ENCODE results near the gene ZNF462. TPM values are rescaled to one million over a fixed set of nuclear protein-coding genes. Genes with fewer than 3 reads are reported as not detected.
"Not testable (repeated sequence)": the region's sequence is repeated elsewhere in the genome, so short reads cannot be mapped to it uniquely, and the experiment has no call there.

ZNF462 gene
- total RNA-seq, 2 donors from 2014 or later: 28.9 to 29.3 TPM

DNA sequence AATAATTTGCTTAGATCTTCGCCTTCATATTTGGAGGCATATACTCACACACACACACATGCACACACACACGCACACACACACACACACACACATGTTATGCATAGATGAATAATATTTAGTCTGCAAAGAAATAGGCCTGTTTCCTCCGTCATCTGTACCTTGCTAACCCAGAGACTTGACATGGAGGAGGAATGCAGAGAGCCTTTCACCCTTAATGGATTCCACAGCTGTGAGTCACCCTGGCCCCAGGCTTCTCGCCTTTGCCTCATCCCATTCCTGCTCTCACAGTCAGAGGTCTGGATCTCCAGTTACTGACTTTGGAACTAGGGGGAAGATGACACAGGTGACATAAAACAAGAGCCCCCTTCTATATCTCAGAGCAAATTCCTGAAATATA lies 29.7 kb downstream of the ZNF462 start:
- Histone ChIP-seq H3K27me3 (no peaks in the 10 kb centered on the region), H3K36me3 (no peaks in the 10 kb centered on the region)
- DNase-seq: no peak

DNA sequence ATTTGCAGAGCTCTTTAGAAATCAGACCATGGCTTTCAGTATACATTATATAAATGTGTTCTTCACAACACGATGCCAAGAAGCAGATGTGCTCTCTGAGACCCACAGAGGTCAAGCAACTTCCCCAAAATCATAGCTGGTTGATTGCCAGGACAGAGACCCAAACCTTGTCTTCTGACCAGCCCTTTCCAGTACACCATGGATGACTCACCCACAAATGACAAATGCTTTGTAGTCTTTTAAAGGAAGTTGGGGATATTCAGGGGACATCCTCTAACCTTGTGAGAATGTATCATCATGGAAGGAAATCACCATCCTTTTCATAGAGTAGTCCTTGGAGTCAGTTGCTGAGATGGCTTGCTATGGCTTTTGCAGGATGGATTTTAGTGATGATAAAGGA lies 30.1 kb downstream of the ZNF462 start:
- no peaks in the 10 kb centered on the region for H3K27me3 ChIP-seq
- H3K36me3 ChIP-seq: no peaks in the 10 kb centered on the region
- no peaks in the 10 kb centered on the region for H3K9me3 ChIP-seq
- no peak overlapping the region for H3K9ac ChIP-seq (ENCODE audit: low read depth in 2 of 2, low read length in 2 of 2)
- no peak overlapping the region for H3K4me3 ChIP-seq
- intact Hi-C loops (cut with DNase I): no loop called here
- H3K27ac ChIP-seq: no peak overlapping the region
- no peaks in the 10 kb centered on the region for H3K4me1 ChIP-seq
- TF ChIP-seq, protein P1, sequence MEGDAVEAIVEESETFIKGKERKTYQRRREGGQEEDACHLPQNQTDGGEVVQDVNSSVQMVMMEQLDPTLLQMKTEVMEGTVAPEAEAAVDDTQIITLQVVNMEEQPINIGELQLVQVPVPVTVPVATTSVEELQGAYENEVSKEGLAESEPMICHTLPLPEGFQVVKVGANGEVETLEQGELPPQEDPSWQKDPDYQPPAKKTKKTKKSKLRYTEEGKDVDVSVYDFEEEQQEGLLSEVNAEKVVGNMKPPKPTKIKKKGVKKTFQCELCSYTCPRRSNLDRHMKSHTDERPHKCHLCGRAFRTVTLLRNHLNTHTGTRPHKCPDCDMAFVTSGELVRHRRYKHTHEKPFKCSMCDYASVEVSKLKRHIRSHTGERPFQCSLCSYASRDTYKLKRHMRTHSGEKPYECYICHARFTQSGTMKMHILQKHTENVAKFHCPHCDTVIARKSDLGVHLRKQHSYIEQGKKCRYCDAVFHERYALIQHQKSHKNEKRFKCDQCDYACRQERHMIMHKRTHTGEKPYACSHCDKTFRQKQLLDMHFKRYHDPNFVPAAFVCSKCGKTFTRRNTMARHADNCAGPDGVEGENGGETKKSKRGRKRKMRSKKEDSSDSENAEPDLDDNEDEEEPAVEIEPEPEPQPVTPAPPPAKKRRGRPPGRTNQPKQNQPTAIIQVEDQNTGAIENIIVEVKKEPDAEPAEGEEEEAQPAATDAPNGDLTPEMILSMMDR (IDR thresholded peaks at IDR 0.05): no peak
- DNase-seq: no peak

More for the DNA sequence above, 29.7 kb downstream of the ZNF462 start:
- Histone ChIP-seq H3K27ac (no peak overlapping the region), H3K4me1 (no peaks in the 10 kb centered on the region), H3K4me3 (no peak overlapping the region), H3K9me3 (no peaks in the 10 kb centered on the region), H3K9ac (ENCODE audit: low read depth in 2 of 2, low read length in 2 of 2) (no peak overlapping the region)
- TF ChIP-seq, protein P1 (IDR thresholded peaks at IDR 0.05): no peak
- intact Hi-C loops (cut with DNase I): no loop called here

DNA sequence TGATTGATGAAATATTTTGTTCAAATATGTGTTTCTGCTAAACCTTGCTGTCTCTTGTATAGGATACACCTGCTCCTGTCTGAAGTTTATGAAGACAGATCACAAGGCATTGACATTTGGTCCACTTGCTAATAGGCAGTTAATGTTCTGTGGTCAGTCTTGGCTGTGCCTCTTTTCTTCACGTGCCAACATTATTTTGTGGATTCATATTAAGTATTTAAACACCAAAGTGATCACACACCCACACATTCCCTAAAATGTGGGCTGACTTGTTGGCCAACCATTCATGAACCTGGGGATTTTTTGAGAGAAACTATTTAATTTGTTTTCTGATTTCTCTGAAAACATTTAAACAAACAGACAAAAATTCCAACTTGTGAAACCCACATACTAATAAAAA lies 33.7 kb downstream of the ZNF462 start:
- no peak overlapping the region for H3K4me3 ChIP-seq
- no peak for DNase-seq
- H3K9ac ChIP-seq (ENCODE audit: low read depth in 2 of 2, low read length in 2 of 2): no peak overlapping the region
- H3K36me3 ChIP-seq: no peaks in the 10 kb centered on the region
- intact Hi-C loops (cut with DNase I): no loop called here
- H3K27ac ChIP-seq: no peak overlapping the region
- H3K9me3 ChIP-seq: no peaks in the 10 kb centered on the region
- H3K27me3 ChIP-seq: no peaks in the 10 kb centered on the region
- H3K4me1 ChIP-seq: no peaks in the 10 kb centered on the region
- TF ChIP-seq, protein P1 (IDR thresholded peaks at IDR 0.05): no peak

DNA sequence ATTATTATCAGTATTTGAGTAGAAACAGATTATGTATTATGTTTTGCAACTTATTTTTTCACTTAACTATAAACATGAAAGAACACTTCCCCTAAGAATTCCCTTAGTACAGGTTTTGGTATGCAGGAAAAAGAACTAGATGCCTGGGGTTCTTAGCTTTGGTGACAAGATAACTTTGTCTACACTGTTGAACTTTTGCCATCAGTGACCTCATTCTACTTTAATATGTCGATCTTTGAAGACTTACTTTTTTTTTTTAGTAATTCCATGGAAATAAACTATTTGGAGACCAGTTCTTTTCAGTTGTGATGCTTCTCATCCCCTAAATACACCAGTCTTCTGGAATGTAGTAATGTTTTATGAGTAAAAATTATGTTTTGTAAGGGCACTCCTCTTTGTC lies 34.3 kb downstream of the ZNF462 start:
- H3K27me3 ChIP-seq: no peaks in the 10 kb centered on the region
- no peaks in the 10 kb centered on the region for H3K4me1 ChIP-seq

DNA sequence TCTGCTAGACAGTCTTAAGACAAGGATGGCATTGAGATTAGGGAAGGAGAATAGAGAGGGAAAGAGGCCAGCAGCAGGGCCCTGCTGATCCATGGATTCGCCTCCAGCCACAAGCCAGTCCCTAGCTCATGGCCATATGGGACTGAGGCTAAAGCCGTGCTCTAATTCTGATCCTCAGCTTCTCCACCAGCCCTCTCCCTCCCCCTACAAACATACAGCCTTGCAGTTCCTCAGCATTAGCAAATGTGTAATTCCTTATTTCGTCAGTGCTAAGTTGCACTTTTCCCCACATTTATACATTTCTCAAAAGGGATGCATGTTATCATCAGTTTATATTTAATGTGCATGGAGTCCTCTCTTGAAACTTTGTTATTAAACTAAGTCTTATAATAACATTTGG lies 34.8 kb downstream of the ZNF462 start:
- Histone ChIP-seq H3K36me3 (no peaks in the 10 kb centered on the region), H3K9ac (ENCODE audit: low read depth in 2 of 2, low read length in 2 of 2) (no peak overlapping the region), H3K27ac (no peak overlapping the region), H3K27me3 (no peaks in the 10 kb centered on the region), H3K9me3 (no peaks in the 10 kb centered on the region), H3K4me3 (no peak overlapping the region), H3K4me1 (no peaks in the 10 kb centered on the region)
- intact Hi-C loops (cut with DNase I): no loop called here
- TF ChIP-seq, protein P1 (IDR thresholded peaks at IDR 0.05): no peak
- no peak for DNase-seq

More for the DNA sequence above, 34.3 kb downstream of the ZNF462 start:
- H3K9ac ChIP-seq (ENCODE audit: low read depth in 2 of 2, low read length in 2 of 2): no peak overlapping the region
- intact Hi-C loops (cut with DNase I): no loop called here
- H3K36me3 ChIP-seq: no peaks in the 10 kb centered on the region
- H3K9me3 ChIP-seq: no peaks in the 10 kb centered on the region
- H3K4me3 ChIP-seq: no peak overlapping the region
- TF ChIP-seq, protein P1 (IDR thresholded peaks at IDR 0.05): no peak
- no peak for DNase-seq
- H3K27ac ChIP-seq: no peak overlapping the region

DNA sequence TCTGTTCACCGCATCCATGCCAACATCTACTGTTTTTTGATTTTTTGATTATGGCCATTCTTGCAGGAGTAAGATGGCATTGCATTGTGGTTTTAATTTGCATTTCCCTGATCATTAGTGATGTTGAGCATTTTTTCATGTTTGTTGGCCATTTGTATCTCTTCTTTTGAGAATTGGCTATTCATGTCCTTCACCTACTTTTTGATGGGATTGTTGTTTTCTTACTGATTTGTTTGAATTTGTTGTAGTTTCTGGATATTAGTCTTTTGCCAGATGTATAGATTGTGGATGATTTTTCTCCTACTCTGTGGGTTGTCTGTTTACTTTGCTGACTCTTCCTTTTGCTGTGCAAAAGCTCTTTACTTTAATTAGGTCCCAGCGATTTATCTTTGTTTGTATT lies 37.6 kb downstream of the ZNF462 start:
- H3K9me3 ChIP-seq; H3K9ac ChIP-seq (ENCODE audit: low read depth in 2 of 2, low read length in 2 of 2); intact Hi-C loops (cut with DNase I); H3K27me3 ChIP-seq; H3K4me1 ChIP-seq; DNase-seq; H3K4me3 ChIP-seq; H3K27ac ChIP-seq; H3K36me3 ChIP-seq: not testable (repeated sequence)

All from colonic mucosa (tissue), 4 donors.